ENCODE results near the gene SCARF1.

The SCARF1 gene

DNA sequence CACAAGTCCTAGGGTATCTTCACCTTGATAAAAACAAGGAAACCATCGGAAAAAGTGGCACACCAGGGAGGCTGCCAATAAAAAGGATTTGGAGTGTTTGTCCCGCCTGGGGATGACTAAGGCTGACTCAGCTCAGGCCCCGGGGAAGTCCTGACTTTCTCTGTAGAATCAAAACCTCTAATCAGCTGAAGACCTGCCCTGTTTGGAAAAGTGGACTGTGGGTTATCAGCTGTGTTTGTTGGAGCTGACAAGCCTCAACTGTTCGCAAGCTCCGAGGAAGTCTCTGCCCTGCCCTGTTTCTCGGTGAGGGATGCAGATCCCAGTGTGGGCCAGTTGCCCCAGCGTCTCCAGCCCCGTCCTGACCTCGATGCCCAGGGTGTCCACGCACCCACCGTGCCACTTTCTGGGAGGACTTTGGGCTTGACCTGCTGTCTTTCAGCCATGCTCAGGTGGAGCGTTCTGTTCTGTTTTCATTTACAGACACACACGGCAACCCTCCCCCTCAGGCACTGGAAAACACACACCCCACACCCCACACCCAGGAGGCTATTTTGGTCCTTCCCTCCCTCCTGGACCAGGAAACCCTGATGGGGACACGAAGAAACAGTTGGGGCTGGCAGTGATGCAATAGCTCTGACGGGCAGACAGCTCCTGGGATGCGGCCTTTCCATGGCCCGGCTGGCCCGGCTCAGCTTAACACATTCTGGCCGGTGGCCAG lies 55.3 kb downstream of the SCARF1 start:
- TF ChIP-seq, protein P1, sequence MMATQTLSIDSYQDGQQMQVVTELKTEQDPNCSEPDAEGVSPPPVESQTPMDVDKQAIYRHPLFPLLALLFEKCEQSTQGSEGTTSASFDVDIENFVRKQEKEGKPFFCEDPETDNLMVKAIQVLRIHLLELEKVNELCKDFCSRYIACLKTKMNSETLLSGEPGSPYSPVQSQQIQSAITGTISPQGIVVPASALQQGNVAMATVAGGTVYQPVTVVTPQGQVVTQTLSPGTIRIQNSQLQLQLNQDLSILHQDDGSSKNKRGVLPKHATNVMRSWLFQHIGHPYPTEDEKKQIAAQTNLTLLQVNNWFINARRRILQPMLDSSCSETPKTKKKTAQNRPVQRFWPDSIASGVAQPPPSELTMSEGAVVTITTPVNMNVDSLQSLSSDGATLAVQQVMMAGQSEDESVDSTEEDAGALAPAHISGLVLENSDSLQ (IDR thresholded peaks at IDR 0.05) = no peak
- TF ChIP-seq NFRKB (IDR thresholded peaks at IDR 0.05) = no peak
- TF ChIP-seq L3MBTL2 (conservative IDR thresholded peaks at IDR 0.05) = no peak
- TF ChIP-seq ELF4 (IDR thresholded peaks at IDR 0.05) = no peak
- no peak for TF ChIP-seq SUZ12 (IDR thresholded peaks at IDR 0.05)
- TF ChIP-seq TARDBP (IDR thresholded peaks at IDR 0.05) = no peak
- TF ChIP-seq FOXA1 (IDR thresholded peaks at IDR 0.05) = no peak
- TF ChIP-seq FOXK2 (IDR thresholded peaks at IDR 0.05) = no peak
- TF ChIP-seq SP1 (IDR thresholded peaks at IDR 0.05) = no peak
- no peak for TF ChIP-seq LEF1 (IDR thresholded peaks at IDR 0.05; ENCODE audit: borderline replicate concordance)
- TF ChIP-seq CTBP1 (IDR thresholded peaks at IDR 0.05; ENCODE audit: borderline replicate concordance) = no peak
- ChIA-PET CTCF (interaction anchor here (0.6 to 2.1 kb wide), 3 partner anchors 16 to 330 kb away, joined by 4 to 7 read pairs (median 4); no protein-coding TSS in a partner anchor), POLR2A (no interaction called here)
- peak; percentile 52 for DNase-seq (ENCODE audit: extremely low spot score)

DNA sequence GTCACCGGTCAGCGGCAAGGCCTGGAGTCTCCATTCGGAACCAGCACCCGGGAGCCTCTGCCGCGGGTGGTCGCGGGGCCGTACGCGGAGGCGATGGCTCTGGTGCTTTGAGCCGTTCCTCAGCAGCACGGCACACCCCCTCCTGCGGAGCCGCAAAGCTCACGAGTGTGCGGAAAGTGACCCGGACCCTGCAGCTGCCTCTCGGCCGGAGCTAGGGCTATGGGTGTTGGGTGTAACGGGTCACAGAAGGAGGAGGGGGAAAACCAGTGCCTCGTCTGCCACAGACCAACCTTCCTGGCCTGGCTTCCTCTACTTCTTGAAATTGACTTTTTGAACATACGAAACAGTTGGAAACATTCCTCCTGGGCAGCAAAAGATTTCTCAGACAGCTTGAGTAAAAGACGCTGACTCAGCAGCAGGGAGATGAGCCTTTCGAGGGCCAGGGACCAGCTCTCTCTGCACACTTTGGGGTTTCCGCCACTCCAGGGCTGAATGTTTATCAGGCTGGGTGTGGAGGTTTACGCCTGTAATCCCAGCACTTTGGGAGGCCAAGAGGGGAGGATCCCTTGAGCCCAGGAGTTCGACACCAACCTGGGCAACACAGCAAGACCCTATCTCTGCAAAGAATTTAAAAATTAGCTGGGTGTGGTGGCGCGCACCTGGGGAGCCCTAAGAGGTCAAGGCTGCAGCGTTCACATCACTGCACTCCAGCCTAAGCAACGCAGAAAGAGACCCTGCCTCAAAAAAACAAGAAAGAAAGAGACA lies 56.5 kb downstream of the SCARF1 start:
- TF ChIP-seq BHLHE40 (IDR thresholded peaks at IDR 0.05; ENCODE audit: borderline replicate concordance) (no peak), FOXA1 (IDR thresholded peaks at IDR 0.05) (no peak), FOXK2 (IDR thresholded peaks at IDR 0.05) (no peak), FOXM1 (IDR thresholded peaks at IDR 0.05; ENCODE audit: borderline replicate concordance) (no peak), SP1 (IDR thresholded peaks at IDR 0.05) (no peak), L3MBTL2 (conservative IDR thresholded peaks at IDR 0.05) (no peak), HDGF (IDR thresholded peaks at IDR 0.05; ENCODE audit: borderline replicate concordance) (no peak)
- TF ChIP-seq, protein P1 (IDR thresholded peaks at IDR 0.05) = no peak
- CTCF ChIA-PET = interaction anchor here (2.1 kb wide), 1 partner anchor 15 kb away, joined by 7 read pairs; no protein-coding TSS in a partner anchor
- no peak for DNase-seq (ENCODE audit: extremely low spot score)
- POLR2A ChIA-PET = no interaction called here

DNA sequence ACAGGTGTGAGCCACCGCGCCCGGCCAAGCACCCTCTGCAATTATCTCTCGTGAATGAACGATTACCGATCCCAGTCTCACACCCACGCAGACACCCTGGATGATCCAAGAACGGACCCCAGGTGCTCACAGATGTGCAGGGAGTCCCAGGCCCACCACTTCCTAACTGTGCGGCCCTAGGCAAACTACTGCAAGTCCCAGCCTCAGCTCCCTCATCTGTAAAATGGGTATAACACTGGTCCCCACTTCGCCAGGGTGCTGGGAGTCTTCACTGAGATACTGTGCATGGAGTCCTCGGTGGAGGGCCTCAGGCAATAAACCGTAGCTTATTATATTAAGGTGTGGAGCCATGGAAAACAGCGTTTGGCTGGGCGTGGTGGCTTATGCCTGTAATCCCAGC lies 61.4 kb downstream of the SCARF1 start:
- DNase-seq (ENCODE audit: extremely low spot score) = no peak
- ChIA-PET CTCF (no interaction called here), POLR2A (no interaction called here)

More for the DNA sequence above, 61.4 kb downstream of the SCARF1 start:
- no peak for TF ChIP-seq SUZ12 (IDR thresholded peaks at IDR 0.05)
- TF ChIP-seq NFRKB (IDR thresholded peaks at IDR 0.05) = no peak
- TF ChIP-seq FOXM1 (IDR thresholded peaks at IDR 0.05; ENCODE audit: borderline replicate concordance) = no peak
- TF ChIP-seq ZNF384 (IDR thresholded peaks at IDR 0.05) = no peak
- TF ChIP-seq, protein P1 (IDR thresholded peaks at IDR 0.05) = no peak

Measured in HEK293T (cell line).